ENCODE measurements around the gene SETBP1. TPM values are rescaled to one million over a fixed set of nuclear protein-coding genes. Genes with fewer than 3 reads are reported as not detected.

SETBP1 gene
- total and polyA plus RNA-seq, 2 of the 13 experiments (the other 11 are each of a cell fraction or from before 2014, with no cell fraction given): 0.18 to 0.65 TPM

DNA sequence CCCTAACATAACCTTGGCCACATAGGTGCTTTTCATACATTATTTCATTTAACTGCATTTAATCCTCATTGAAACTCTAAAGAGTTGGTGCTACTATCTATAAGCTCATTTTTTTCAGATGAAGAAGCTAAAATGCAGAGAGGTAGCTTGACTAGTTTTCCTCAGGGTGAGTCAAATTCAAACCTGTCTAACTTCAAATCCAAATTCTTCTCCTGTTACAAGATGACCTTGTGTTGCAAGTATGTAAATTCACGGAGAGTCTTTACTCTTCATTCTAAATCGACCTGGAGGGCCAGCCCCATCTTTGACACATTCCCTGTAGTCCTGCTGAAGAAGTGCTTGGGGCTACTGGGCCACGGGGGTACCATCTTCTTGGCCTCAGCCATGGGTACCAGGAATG lies 8.2 kb upstream of the SETBP1 start (continued):
- TF ChIP-seq PAWR (CRISPR knock-in tag; IDR thresholded peaks at IDR 0.05; ENCODE audit: borderline replicate concordance): no peak

- H3K4me1 ChIP-seq (ENCODE audit: insufficient read depth, low read length): no peaks in the 10 kb centered on the region
- no peak overlapping the region for H3K4me3 ChIP-seq (replicated peaks in 1 of 3; ENCODE audit: insufficient read depth in 1 of 3, low read depth in 2 of 3, low read length in 3 of 3)
- intact Hi-C loops (cut with micrococcal nuclease; ENCODE audit: unreplicated experiment): no loop called here
- H3K27me3 ChIP-seq (ENCODE audit: control insufficient read depth in 1 of 2, insufficient read depth in 2 of 2, low read length in 2 of 2): peaks cover 0 to 8% of the 10 kb centered on the region in 2 experiments; a peak in 1 of 5 replicates
- ChIA-PET POLR2A (no interaction called here), CTCF (ENCODE audit: low intra/inter-chr PET ratio, low total read pairs) (no interaction called here)
- H3K36me3 ChIP-seq (replicated peaks in 1 of 2; ENCODE audit: control insufficient read depth in 1 of 2, insufficient read depth in 2 of 2, low read length in 2 of 2): no peaks in the 10 kb centered on the region
- no peaks in the 10 kb centered on the region for H3K79me2 ChIP-seq (ENCODE audit: insufficient read depth, low read length)
- 0% methylated on average over 3 of the region's 3 CpGs for WGBS (ENCODE audit: low lambda C conversion rate)
- no peaks in the 10 kb centered on the region for H4K20me1 ChIP-seq (ENCODE audit: insufficient read depth, low read length)
- no peak overlapping the region for H3K9ac ChIP-seq (ENCODE audit: insufficient read depth, low read depth, low read length)
- H2AFZ ChIP-seq (ENCODE audit: low read length): no peak overlapping the region
- BruUV-seq (replicated peaks): no TSS peak
- H3K27ac ChIP-seq (ENCODE audit: extremely low read length, insufficient read depth, low read length): no peak overlapping the region
- in situ Hi-C loops (cut with HindIII; ENCODE audit: extremely low pct_ligation_motif_present, low pct_unique_long_range_greater_than_20kb): no loop called here
- no peak overlapping the region for H3K4me2 ChIP-seq (ENCODE audit: low read depth, low read length)
- ATAC-seq (no peak), FAIRE-seq (no peak), DNase-seq (ENCODE audit: low spot score) (no peak)
- no peaks in the 10 kb centered on the region for H3K9me3 ChIP-seq (ENCODE audit: low read length)
- TF ChIP-seq ZNF124 (CRISPR knock-in tag; IDR thresholded peaks at IDR 0.05) (no peak), ZNF274 (CRISPR knock-in tag; IDR thresholded peaks at IDR 0.05) (no peak), MIXL1 (CRISPR knock-in tag; IDR thresholded peaks at IDR 0.05) (no peak), ZFX (CRISPR knock-in tag; IDR thresholded peaks at IDR 0.05; ENCODE audit: low read depth) (no peak), ZNF773 (CRISPR knock-in tag; IDR thresholded peaks at IDR 0.05; ENCODE audit: borderline replicate concordance) (no peak), ZFP37 (CRISPR knock-in tag; IDR thresholded peaks at IDR 0.05; ENCODE audit: borderline replicate concordance) (no peak), SAFB2 (CRISPR knock-in tag; IDR thresholded peaks at IDR 0.05; ENCODE audit: borderline replicate concordance, low read depth) (no peak), TOPORS (CRISPR knock-in tag; IDR thresholded peaks at IDR 0.05) (no peak), CSRNP2 (CRISPR knock-in tag; conservative IDR thresholded peaks at IDR 0.05; ENCODE audit: low read depth) (no peak), KMT2A (CRISPR knock-in tag; IDR thresholded peaks at IDR 0.05) (no peak), ZNF839 (CRISPR knock-in tag; IDR thresholded peaks at IDR 0.05; ENCODE audit: borderline replicate concordance) (no peak), ARID2 (CRISPR knock-in tag; IDR thresholded peaks at IDR 0.05; ENCODE audit: borderline replicate concordance) (no peak)
- TF ChIP-seq, protein P1, sequence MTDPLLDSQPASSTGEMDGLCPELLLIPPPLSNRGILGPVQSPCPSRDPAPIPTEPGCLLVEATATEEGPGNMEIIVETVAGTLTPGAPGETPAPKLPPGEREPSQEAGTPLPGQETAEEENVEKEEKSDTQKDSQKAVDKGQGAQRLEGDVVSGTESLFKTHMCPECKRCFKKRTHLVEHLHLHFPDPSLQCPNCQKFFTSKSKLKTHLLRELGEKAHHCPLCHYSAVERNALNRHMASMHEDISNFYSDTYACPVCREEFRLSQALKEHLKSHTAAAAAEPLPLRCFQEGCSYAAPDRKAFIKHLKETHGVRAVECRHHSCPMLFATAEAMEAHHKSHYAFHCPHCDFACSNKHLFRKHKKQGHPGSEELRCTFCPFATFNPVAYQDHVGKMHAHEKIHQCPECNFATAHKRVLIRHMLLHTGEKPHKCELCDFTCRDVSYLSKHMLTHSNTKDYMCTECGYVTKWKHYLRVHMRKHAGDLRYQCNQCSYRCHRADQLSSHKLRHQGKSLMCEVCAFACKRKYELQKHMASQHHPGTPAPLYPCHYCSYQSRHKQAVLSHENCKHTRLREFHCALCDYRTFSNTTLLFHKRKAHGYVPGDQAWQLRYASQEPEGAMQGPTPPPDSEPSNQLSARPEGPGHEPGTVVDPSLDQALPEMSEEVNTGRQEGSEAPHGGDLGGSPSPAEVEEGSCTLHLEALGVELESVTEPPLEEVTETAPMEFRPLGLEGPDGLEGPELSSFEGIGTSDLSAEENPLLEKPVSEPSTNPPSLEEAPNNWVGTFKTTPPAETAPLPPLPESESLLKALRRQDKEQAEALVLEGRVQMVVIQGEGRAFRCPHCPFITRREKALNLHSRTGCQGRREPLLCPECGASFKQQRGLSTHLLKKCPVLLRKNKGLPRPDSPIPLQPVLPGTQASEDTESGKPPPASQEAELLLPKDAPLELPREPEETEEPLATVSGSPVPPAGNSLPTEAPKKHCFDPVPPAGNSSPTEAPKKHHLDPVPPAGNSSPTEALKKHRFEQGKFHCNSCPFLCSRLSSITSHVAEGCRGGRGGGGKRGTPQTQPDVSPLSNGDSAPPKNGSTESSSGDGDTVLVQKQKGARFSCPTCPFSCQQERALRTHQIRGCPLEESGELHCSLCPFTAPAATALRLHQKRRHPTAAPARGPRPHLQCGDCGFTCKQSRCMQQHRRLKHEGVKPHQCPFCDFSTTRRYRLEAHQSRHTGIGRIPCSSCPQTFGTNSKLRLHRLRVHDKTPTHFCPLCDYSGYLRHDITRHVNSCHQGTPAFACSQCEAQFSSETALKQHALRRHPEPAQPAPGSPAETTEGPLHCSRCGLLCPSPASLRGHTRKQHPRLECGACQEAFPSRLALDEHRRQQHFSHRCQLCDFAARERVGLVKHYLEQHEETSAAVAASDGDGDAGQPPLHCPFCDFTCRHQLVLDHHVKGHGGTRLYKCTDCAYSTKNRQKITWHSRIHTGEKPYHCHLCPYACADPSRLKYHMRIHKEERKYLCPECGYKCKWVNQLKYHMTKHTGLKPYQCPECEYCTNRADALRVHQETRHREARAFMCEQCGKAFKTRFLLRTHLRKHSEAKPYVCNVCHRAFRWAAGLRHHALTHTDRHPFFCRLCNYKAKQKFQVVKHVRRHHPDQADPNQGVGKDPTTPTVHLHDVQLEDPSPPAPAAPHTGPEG (CRISPR knock-in tag; IDR thresholded peaks at IDR 0.05): no peak
Measured at GRCh38 chr18:44673256-44673880, 7.3 kb upstream of the SETBP1 start.
